KMS-11 (cell line): Measurements from ENCODE around the gene NUDT13.

ENCODE experiments used
- H2AFZ ChIP-seq: fragments of 200-600 bp; sonication (generic); 2 replicates; pipeline ENCODE4 v1.6.1; 2016; ENCODE audit warnings: antibody characterized with exemption, mixed run types, low read depth
- H3K27ac ChIP-seq: fragments of 200-600 bp; sonication (generic); 2 replicates; pipeline ENCODE4 v1.6.1; 2016; ENCODE audit warnings: mild to moderate bottlenecking, mixed run types
- H3K27me3 ChIP-seq: fragments of 200-600 bp; sonication (generic); 2 replicates; pipeline ENCODE4 v1.6.1; 2017; ENCODE audit warnings: mild to moderate bottlenecking, low read depth, mixed run types, moderate library complexity; ENCODE audit not compliant: insufficient read depth
- H3K36me3 ChIP-seq: fragments of 200-600 bp; sonication (generic); 2 replicates; pipeline ENCODE4 v1.6.1; 2017; ENCODE audit warnings: mild to moderate bottlenecking, mixed run types; ENCODE audit not compliant: insufficient read depth
- H3K4me1 ChIP-seq: fragments of 200-600 bp; sonication (generic); 2 replicates; pipeline ENCODE4 v1.6.1; 2016; ENCODE audit warnings: mild to moderate bottlenecking, low read depth, mixed run types; ENCODE audit not compliant: poor library complexity, severe bottlenecking
- H3K4me2 ChIP-seq: fragments of 200-600 bp; sonication (generic); 2 replicates; pipeline ENCODE4 v1.7.0; 2016; ENCODE audit warnings: mild to moderate bottlenecking, mixed run types
- H3K4me3 ChIP-seq: fragments of 200-600 bp; sonication (generic); IDR thresholded peaks from 2 replicates; pipeline ENCODE4 v1.6.1; 2017; ENCODE audit warnings: low read depth, low read length, mixed read lengths; ENCODE audit not compliant: insufficient read depth
- H3K79me2 ChIP-seq: fragments of 200-600 bp; sonication (generic); 2 replicates; pipeline ENCODE4 v1.6.1; 2016; ENCODE audit warnings: low read depth, mixed run types; ENCODE audit not compliant: insufficient read depth
- H3K9ac ChIP-seq: fragments of 200-600 bp; sonication (generic); 2 replicates; pipeline ENCODE4 v1.6.1; 2016; ENCODE audit warnings: mild to moderate bottlenecking, mixed run types
- H4K20me1 ChIP-seq: fragments of 200-600 bp; sonication (generic); 2 replicates; pipeline ENCODE4 v1.6.1; 2016; ENCODE audit warnings: mild to moderate bottlenecking, mixed run types; ENCODE audit not compliant: insufficient read depth
- TF ChIP-seq, protein P1 (sequence below): fragments of 200-600 bp; sonication (generic); conservative IDR thresholded peaks from 2 replicates; pipeline ENCODE4 v1.6.1; 2017; ENCODE audit warnings: low read depth, mild to moderate bottlenecking, antibody characterized with exemption, low read length, moderate library complexity, mixed read lengths

NUDT13 gene

DNA sequence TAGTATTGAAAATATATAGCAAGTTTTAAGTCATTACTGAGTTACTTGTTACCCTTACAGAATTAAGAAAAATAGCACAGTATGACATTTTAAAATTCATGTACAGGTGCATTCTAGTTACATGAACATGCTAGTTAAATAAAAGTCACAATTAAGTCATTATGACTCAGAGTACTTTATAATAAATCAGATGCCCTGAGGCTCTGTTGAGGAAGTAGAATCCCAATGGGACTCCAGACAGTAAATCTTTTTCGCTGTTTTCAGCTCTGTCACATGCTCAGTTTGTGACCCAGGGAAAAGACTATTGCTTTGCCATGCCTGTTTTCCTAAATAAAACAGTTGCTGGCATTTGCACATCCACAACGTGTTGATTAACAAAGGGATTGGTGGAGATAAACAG is 21.0 kb downstream of the NUDT13 start:
- TF ChIP-seq, protein P1, sequence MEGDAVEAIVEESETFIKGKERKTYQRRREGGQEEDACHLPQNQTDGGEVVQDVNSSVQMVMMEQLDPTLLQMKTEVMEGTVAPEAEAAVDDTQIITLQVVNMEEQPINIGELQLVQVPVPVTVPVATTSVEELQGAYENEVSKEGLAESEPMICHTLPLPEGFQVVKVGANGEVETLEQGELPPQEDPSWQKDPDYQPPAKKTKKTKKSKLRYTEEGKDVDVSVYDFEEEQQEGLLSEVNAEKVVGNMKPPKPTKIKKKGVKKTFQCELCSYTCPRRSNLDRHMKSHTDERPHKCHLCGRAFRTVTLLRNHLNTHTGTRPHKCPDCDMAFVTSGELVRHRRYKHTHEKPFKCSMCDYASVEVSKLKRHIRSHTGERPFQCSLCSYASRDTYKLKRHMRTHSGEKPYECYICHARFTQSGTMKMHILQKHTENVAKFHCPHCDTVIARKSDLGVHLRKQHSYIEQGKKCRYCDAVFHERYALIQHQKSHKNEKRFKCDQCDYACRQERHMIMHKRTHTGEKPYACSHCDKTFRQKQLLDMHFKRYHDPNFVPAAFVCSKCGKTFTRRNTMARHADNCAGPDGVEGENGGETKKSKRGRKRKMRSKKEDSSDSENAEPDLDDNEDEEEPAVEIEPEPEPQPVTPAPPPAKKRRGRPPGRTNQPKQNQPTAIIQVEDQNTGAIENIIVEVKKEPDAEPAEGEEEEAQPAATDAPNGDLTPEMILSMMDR, result no peak
- H3K4me2 ChIP-seq, result no peak overlapping the region
- H3K9ac ChIP-seq, result no peak overlapping the region
- H3K79me2 ChIP-seq, result no peaks in the 10 kb centered on the region
- H3K36me3 ChIP-seq, result peaks cover 9% of the 10 kb centered on the region; the same call in 1 of the 2 replicates
- H4K20me1 ChIP-seq, result no peaks in the 10 kb centered on the region
- no peaks in the 10 kb centered on the region for H3K27me3 ChIP-seq
- no peak overlapping the region for H3K4me3 ChIP-seq
- H3K4me1 ChIP-seq, result no peaks in the 10 kb centered on the region
- H3K27ac ChIP-seq, result no peak overlapping the region
- H2AFZ ChIP-seq, result no peak overlapping the region

DNA sequence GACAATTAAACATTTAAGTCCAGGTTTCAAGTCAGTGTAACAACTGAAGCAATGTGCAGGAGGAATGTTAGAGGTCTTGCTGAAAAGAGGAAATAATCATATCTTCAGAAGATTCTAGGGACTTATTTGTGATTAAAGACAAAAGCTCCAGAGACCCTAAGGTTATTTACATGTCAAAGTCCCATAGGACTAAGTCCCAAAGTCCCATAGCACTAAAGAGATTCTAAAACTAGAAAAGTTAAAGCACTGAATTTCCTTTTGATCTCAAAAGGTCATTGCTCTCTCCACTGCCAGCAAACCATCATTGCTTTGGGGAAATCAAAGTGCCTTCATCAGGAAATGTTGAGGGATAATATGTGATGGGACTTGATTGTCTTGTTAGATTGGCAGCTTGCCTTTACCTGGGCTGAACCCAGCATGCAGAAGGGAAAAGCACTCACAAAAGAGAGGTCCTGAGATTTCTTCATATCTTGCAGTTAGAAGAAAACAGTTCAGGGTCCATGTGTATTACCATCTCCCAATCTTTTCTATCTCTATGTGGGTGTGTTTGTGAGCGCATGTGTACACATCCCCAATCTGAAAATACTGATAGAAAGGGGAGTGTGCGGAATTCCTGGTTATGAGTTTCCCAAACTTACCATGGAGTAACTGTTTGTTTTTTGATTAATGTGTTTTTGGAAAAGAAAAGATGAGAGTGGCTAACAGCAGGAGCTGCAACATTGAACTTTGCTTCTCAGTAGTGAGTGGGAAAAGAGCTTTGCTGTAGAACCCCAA is 21.8 kb downstream of the NUDT13 start:
- H3K27ac ChIP-seq, result no peak overlapping the region
- H3K79me2 ChIP-seq, result no peaks in the 10 kb centered on the region
- no peaks in the 10 kb centered on the region for H3K4me1 ChIP-seq
- no peak overlapping the region for H3K4me2 ChIP-seq
- no peak overlapping the region for H2AFZ ChIP-seq
- no peaks in the 10 kb centered on the region for H4K20me1 ChIP-seq
- H3K9ac ChIP-seq, result no peak overlapping the region
- peaks cover 9% of the 10 kb centered on the region; the same call in 1 of the 2 replicates for H3K36me3 ChIP-seq
- TF ChIP-seq, protein P1, result no peak
- no peaks in the 10 kb centered on the region for H3K27me3 ChIP-seq
- H3K4me3 ChIP-seq, result no peak overlapping the region

DNA sequence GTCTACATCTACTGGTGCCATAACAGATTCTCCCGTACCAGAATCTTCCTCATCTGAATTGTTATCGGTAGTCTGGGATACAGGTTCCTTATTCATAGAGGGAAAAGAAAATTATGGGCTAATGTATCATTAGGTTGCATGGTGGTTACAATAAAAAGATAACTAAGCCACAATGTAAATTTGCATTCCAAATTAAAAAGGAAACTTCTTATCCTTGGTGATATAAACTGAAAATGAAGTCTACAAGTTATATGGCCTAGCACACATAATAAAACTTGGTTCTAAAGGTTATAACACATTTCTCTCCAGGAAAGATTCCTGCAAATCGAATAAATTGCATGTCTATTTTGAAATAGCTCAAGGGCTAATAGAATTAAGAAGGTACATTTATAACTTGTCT is 24.5 kb downstream of the NUDT13 start:
- Histone ChIP-seq H3K36me3 (peaks cover 9% of the 10 kb centered on the region; the same call in 1 of the 2 replicates), H4K20me1 (no peaks in the 10 kb centered on the region), H2AFZ (no peak overlapping the region), H3K9ac (no peak overlapping the region), H3K4me3 (no peak overlapping the region), H3K79me2 (no peaks in the 10 kb centered on the region), H3K4me2 (no peak overlapping the region), H3K27me3 (no peaks in the 10 kb centered on the region), H3K4me1 (no peaks in the 10 kb centered on the region), H3K27ac (no peak overlapping the region)
- TF ChIP-seq, protein P1, result no peak

- no peak overlapping the region for H3K9ac ChIP-seq
- H3K4me1 ChIP-seq, result no peaks in the 10 kb centered on the region
- TF ChIP-seq, protein P1, result no peak
- no peak overlapping the region for H2AFZ ChIP-seq
- no peak overlapping the region for H3K27ac ChIP-seq
- peaks cover 9% of the 10 kb centered on the region; the same call in 1 of the 2 replicates for H3K36me3 ChIP-seq
- H4K20me1 ChIP-seq, result no peaks in the 10 kb centered on the region
- H3K4me3 ChIP-seq, result no peak overlapping the region
- H3K27me3 ChIP-seq, result no peaks in the 10 kb centered on the region
- no peak overlapping the region for H3K4me2 ChIP-seq
- no peaks in the 10 kb centered on the region for H3K79me2 ChIP-seq
These were observed 26.4 kb downstream of the NUDT13 start for GRCh38 chr10:73136627-73137026.
